Measurements from ENCODE around the gene ZNF594.
"Not testable (repeated sequence)": the region's sequence is repeated elsewhere in the genome, so short reads cannot be mapped to it uniquely, and the experiment has no call there.

The ZNF594 gene

DNA sequence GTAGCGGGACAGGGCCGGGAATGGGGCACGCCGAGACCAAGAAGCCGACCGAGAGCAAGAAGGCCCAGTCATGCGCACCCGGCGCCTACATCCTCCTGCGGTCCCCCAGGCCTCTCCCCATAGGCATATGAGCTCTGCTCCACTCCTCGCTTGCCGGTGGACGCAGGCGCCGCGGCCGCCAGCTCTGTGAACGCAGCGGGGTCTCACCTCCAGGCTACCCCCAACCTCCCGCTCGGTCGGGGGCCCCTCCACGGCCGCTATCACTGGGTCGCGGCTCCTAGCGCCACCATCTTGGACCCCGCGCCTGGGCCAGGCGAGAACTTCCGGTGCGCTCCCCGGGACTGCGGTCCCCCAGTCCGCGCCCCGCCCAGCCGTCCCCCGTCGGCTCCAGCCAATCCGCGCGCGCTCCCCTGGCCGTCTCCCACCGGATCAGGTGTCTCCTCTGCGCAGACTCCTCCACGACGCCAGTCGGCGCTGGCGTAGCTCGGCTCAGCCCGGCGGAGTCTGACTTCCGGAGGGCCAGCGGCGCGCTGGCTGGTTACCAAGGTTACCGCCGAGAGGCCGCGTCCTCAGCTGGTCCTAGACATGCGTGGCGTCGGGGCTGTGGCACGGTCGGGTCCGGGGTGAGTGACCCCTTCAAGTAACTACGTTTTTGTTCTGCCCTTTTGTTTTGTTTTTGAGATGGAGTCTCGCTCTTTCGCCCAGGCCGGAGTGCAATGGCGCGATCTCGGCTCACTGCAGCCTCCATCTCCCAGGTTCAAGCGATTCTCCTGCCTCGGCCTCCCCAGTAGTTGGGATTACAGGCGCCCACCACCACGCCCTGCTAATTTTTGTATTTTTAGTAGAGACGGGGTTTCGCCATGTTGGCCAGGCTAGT is at the start of gene ZNF594:
TSS of gene ZNF594 (minus strand) at position 328 of the 877 bp plus-strand sequence. CDS start 7,612 bp downstream, outside the sequence.
- DNase-seq = peak; percentile 98

DNA sequence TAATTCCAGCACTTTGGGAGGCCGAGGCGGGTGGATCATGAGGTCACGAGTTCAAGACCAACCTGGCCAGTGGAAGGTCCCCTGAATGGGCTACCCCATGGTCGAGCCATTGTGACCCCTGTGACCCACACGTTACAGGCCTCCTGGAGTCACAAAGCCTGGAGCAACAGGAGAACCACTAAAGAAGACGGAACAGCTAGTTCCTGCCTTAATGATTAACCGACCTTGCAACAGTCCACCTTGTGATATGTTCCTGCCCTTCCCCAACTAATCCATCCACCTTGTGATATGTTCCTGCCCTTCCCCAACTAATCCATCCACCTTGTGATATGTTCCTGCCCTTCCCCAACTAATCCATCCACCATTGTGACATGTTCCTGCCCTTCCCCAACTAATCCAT is 48.1 kb upstream of the ZNF594 start:
- not testable (repeated sequence) for DNase-seq

DNA sequence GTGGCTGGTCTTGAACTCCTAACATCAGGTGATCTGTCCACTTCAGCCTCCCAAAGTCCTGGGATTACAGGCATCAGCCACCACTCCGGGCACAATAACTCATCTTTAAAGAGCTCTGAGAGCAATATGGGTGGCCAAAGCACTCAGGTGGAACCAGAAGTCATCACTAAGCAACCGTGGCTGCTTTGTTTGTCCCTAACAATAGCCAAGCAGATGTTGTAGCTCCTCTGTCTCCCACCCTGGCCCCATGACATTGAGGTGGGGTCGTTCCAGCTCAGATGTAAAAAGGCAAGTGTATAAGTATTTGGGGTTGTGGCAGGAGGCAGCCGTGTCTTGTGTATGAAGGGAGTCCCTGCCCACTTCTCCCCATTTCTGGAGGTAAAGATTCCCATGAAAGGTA is 46.7 kb upstream of the ZNF594 start:
- DNase-seq = no peak

DNA sequence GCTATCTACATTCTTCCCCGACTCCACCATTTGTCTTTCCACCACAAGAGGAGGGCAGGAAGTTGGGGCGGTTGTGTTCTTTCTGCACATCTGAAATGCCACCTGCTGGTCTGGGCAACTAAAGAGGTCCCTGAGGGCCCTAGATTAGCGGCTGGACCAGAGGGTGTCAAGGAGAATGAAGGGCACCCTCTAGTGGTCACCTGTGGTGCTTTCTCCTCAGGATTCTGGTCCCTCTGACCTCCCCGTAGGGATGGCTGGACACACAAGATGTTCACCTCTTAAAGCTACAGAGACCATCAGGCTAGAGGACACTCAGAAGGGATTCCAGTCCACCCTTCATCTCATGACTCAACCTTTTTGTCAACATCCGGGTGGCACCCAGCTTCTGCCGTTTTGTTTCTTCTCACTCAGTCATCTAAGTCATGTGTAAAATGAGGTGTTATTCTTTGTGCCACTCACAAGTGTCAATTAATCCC is 45.9 kb upstream of the ZNF594 start:
- DNase-seq = peak; percentile 90

DNA sequence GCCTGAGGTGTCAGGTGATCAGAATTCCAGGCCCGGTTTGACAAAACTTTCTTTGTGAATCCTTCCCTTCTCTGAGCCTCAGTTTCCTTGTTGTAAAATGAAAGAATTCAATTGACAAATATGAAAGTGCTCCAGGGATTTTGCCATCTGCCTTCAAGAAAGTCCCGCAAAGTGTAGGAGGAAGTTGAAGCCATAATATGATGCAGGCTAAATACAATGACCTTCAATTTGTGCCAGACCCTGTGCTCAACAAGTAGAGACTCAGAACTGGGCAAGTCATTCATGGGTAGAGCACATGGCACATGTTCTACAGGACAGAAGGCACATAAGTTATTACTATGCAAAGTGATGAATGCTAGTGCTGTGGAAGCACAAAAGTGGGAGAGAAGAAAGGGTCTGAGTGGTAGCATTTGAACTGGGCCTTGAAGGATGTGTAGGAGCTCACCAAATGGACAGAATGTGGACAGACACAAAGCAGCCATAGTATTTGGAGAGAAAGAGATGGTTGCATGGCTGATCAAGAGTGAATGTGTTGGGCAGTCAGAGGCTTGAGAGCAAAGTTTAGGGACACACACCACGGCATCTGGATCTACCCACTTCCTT is 45.4 kb upstream of the ZNF594 start:
- no peak for DNase-seq

DNA sequence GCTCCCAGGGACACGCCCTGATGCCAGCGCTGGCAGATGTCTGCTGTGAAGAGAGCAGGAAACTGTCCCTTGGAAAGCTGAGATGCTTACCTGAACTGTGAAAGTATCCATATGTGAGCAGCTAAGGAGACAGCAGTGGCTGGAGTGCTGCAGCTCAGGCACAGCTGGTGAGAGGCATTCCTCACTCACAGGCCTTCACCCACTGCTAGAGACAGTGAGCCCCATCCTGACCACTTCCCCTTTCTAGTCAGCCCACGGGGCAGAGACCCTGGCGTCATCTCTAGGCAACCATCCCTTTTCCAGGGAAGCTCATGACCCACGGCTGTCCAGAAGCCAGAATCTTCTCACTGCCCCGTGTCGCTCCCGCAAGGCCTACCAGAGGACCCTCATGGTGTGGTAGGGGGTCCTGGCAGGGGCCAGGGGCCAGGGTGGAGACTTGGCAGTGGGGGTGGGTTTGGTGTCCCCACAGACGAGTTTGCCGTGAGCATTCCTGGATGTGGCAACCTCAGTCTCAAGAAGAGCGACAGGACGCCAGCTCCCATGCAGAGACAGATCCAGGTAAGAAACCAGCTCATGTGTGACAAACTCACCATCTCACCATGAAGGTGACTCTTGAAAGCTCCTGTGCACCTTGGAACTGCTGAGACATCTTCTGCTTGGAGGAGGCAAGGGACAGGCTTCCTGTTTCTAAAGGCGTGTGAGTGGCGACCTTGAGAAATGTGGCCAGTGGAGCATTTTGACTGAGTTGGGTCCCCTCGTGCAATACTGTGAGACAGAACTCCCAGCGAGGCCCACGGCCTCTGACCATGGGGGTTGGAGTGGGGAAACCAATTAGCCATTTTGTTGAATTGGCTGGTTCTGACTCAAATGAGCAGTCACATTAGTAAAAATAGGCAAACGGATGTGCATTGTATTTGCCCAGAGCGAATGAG is 43.2 kb upstream of the ZNF594 start, which contains the start of gene SCIMP:
TSS of gene SCIMP (minus strand) at position 216 of the 932 bp plus-strand sequence. CDS start at position 111, 105 bp downstream.
- peak; percentile 75 for DNase-seq

DNA sequence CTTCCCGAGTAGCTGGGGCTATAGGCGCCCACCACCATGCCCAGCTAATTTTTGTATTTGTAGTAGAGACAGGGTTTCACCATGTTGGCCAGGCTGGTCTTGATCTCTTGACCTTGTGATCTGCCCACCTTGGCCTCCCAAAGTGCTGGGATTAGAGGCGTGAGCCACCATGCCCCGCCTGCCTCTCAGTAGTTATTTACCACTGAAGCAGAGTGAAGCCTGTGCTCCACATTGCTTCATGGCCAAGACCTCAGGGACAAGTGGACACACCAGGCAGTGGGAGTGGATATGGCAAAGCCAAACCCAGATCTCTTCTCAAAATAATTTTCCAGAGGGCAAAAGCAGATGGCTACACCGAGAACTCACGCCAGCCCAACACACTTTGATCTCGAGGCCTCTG is 41.8 kb upstream of the ZNF594 start:
- not testable (repeated sequence) for DNase-seq

DNA sequence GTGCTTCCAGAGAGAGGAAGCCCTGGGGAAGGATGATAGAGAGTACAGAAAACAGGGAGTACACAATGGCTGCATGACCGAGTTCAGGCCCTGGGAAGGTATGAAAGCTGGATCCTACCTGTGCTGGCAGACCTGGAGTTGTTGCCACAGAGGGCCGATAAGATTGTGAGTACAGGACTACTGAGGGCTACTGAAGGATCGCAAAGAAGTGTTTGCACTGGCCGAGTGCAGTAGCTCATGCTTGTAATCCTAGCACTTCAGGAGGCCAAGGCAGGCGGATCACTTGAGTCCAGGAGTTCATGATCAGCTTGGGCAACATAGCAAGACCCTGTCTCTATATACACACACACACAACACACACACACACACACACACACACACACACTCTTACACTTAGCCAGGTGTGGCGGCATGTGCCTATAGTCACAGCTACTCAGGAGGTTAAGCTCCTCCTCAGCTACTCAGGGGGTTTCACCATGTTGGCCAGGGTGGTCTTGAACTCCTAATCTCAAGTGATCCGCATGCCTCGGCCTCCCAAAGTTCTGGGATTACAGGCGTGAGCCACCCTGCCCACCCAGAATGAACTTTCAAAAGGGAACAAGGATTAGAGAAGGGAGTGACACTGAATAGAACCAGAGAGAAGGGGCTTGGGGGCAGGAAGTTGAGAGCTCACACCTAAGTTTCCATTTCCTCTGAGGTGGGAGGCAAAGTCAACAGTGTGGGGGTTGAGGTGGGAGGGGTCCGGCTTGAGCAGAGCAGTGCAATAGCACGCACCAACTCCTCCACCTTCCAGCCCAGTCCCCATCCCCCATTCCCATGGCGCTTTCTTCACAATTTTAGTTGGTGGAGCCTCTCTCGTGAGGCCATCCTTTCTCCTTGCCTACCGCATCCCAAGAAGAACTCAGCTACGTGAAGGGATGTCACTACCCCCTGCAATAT is 35.5 kb upstream of the ZNF594 start:
- DNase-seq = no peak

DNA sequence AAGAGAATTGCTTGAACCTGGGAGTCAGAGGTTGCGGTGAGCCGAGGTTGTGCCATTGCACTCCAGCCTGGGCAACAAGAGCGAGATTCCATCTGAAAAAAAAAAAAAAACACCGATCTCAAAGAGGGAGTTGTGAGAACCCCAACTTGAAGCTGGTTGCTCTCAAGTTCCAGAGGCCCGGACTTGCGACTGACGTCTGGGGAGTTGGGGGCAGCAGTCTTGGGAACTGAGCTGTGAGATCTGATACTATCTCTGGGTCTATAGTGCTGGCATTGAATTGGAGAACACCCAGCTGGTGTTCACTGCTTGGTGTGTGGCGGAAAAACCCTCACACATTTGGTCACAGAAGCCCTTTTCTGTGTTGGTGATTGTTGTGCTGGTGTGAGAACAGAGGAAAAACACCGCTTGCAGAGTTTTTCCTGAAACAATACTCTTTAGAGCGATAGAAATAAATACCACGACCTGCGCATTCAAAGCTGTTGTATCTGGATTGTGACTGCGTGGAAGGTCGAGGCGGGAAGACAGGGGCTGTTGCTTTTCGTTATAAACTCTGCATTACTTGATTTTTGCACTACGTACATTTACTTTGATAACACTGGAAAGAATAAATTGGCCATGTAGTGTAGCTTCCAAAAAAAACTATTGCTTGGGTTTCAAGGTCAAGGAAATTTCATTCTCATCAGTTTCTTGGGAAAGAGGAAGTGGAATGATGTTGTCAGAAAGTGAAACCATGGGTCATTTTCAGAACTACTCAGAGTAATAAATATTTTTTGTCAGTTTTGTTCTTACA is 34.2 kb upstream of the ZNF594 start:
- DNase-seq = no peak

DNA sequence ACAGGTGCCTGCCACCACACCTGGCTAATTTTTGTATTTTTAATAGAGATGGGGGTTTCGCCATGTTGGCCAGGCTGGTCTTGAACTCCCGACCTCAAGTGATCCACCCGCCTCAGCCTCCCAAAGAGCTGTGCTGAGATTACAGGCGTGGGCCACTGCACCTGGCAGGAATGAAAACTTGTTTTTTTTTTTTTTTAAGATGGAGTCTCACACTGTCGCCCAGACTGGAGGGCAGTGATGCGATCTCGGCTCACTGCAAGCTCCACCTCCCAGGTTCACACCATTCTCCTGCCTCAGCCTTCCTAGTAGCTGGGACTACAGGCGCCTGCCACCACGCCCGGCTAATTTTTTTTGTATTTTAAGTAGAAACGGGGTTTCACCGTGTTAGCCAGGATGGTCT is 30.2 kb upstream of the ZNF594 start:
- DNase-seq = not testable (repeated sequence)

DNA sequence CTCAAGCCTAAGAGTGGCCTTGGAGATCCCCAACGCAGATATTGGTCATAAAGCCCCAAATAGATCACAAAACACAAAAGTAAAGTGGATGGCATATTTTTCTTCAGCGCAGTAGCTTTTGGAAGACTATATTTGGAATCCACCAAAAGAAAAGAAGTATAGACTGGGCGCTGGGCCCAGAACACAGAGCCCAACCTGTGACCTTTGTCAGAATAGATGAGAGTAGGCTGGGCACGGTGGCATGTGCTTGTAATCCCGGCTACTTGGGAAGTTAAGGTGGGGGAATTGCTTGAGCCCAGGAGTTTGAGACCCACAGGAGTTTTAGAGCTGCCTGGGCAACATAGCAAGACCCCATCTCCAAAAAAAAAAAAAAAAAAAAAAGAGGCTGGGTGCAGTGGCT is 28.4 kb upstream of the ZNF594 start:
- no peak for DNase-seq

DNA sequence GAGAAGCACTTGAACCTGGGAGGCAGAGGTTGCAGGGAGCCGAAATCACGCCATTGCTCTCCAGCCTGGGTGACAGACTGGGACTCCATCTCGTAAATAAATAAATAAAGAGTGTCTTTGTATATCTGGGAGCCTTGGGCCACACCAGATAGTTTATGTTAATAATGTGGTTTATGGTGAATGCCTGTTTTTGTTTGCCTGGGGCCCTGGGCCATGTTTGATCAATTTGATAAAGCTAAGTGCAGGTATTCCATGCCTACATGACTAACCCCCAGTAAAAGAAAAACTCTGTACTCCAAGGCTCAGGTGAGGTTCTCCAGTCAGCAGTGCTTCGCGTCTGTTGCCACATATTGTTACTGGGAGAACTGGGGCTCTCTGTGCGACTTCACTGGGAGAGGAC is 27.9 kb upstream of the ZNF594 start:
- DNase-seq = no peak

DNA sequence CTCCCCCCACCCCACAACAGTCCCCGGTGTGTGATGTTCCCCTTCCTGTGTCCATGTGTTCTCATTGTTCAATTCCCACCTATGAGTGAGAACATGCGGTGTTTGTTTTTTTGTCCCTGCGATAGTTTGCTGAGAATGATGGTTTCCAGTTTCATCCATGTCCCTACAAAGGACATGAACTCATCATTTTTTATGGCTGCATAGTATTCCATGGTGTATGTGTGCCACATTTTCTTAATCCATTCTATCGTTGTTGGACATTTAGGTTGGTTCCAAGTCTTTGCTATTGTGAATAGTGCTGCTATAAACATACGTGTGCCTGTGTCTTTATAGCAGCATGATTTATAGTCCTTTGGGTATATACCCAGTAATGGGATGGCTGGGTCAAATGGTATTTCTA is 25.9 kb upstream of the ZNF594 start:
- DNase-seq = not testable (repeated sequence)

DNA sequence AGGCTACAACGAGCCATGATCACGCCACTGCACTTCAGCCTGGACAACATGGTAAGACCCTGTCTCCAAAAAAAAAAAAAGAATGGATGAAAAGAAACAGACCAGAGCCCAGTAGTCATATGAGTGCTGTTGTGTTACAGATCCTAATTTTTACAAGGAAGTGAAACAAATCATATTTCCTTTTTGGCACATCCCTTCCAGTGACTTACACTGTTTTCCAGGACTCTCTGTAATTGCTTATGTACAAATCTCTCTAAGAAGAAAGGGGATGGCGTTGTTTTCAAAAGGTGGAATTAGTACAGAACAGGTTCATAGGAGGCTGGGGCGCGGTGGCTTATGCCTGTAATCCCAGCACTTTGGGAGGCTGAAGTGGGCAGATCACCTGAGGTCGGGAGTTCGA is 19.8 kb upstream of the ZNF594 start:
- no peak for DNase-seq

DNA sequence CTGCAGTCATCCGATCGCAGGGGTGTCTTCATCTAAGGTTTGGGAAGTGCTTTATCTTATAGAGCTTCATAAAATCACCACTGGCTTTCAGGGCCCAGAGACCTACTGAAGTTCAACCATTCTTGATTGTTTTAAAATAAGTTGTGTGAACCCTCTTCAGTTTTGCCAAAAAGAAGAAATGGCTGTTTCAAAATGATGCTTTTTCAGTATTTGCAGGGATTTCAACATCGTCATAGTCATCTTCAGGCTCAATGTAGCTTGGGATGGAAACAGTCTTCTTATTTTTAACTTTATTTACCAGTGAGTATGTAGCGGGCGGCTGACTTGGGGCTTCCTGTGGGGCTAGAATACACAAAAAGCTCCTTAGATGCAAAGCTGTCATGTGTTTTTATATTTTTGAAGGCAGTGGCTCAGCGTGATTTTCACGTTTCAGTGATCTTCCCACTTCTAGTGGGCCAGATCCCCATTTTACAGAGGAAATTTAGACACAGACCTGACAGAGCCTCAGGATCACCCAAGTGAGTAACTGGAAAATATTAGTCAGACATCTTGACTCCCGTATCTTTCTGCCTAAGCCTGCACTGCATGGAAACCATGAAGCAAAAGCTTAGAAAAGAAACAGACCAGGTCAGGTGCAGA is 19.1 kb upstream of the ZNF594 start:
- no peak for DNase-seq

DNA sequence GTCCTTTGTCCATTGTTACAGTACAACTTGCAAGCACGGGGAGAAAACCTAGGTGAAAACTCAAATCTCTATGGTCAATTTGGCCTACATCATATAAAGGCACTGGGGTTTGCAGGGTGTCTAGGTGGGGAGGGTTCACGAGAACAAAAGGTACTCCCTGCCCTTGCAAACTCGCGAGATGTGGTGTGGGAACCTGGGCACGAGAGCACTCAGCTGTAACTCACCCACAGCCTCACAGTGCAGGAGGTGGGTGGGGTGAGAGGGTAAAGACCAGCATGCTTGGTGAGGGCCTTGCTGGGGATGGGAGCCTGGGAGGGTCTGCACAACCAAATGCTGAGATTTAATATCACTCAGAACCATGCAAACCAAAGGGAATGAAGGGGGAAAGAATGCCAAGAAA is 18.4 kb upstream of the ZNF594 start:
- DNase-seq = no peak

DNA sequence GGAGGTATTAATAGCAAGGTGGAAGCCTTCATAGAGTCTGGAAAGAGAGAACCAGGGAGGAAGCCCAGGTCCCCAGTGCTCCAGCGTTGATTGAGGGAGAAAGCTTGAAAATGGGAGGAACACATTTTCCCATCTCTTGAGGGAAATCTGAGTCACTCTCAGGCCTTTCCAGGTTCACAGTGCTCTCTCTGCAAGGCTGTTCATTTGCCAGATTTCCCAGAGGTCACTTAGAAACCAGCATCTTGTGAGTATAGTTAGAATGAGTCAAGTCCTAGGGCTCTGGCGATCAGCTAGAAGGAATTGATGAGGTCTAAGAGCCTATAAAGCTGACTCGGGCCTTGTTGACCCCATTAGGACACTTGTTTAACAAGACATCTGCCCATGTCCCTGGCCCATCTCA is 17.7 kb upstream of the ZNF594 start:
- no peak for DNase-seq

DNA sequence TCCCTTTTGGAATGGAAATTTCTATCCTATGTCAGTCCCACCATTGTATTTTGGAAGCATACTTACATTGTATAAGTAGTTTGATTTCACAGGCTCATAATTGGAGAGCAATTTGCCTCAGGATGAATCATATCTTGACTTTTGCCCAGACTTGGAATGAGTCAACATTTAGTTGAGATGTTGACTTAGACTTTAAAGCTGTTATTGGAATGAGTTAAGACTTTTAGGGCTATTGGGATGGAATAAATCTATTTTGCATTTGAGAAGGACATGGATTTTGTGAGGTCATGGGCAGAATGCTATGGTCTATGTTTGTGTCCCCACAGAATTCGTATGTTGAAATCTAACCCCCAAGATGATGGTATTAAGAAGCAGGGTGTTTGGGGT is 12.2 kb upstream of the ZNF594 start:
- DNase-seq = no peak

DNA sequence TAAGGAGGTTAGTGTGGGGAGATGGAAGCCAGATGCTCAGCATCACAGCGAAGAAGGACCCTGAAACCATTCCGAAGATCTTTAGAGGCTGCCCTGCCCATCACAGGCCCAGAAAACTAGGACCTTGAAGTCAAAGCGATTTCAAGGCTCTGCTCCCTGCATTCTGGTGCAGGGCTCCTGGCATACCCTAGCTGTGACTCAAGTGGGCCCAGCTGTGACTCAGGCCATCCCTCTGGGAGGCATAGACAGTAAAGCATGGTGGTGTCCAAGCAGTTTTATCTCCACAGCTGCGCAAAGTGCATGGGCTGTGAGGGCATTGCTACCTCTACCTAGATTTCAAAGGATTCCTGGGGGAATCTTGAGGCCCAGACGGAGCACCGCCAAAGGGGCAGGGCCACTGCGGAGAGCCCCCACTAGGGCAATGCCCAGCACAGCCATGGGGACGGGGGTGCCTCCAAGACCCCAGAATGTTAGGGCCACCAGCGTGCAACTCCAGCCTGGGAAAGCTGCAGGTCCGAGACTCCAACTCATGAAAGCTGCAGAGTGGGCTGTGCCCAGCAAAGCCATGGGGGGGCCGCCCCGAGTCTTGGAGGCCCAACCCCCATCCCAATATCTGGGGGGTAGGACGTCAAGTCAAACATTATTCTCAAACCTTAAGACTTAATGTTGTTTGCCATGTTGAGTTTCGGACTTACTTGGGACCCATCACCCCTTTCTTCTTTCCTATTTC is 11.7 kb upstream of the ZNF594 start:
- no peak for DNase-seq

DNA sequence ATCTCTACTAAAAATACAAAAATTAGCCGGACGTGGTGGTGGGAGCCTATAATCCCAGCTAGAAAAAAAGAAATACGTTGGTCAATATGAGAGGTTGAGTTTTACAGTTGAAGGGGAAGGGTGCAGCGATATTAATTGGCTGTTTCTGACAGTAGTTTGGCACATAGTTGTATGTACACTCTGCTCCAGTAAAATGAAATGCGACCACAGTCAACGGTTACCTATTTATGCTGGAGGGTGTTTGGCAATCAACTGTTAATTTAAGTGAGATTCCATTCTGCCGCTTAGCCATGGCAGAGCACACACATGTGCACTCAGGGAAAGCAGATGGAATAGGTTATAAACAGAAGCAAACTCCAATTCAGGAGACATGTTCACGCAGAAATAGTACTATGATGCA is 9.3 kb upstream of the ZNF594 start:
- DNase-seq = no peak

All from hematopoietic multipotent progenitor cell treated with erythropoietin and hydrocortisone succinate and interleukin-3 and kit ligand, for 4 days (in vitro differentiated cells).